Smooth muscle cell of the brain vasculature (primary cell): ENCODE data around the gene STX16.

Source experiments
- DNase-seq: peaks from one replicate; pipeline ENCODE4 v3.0.0-alpha.2; 2012; ENCODE audit warnings: low read depth, low spot score

Gene STX16

GRCh38 chr20:58652606-58653294, 1.7 kb downstream of the STX16 start:
- no peak for DNase-seq

GRCh38 chr20:58654337-58654736, 3.3 kb downstream of the STX16 start:
- no peak for DNase-seq

DNA sequence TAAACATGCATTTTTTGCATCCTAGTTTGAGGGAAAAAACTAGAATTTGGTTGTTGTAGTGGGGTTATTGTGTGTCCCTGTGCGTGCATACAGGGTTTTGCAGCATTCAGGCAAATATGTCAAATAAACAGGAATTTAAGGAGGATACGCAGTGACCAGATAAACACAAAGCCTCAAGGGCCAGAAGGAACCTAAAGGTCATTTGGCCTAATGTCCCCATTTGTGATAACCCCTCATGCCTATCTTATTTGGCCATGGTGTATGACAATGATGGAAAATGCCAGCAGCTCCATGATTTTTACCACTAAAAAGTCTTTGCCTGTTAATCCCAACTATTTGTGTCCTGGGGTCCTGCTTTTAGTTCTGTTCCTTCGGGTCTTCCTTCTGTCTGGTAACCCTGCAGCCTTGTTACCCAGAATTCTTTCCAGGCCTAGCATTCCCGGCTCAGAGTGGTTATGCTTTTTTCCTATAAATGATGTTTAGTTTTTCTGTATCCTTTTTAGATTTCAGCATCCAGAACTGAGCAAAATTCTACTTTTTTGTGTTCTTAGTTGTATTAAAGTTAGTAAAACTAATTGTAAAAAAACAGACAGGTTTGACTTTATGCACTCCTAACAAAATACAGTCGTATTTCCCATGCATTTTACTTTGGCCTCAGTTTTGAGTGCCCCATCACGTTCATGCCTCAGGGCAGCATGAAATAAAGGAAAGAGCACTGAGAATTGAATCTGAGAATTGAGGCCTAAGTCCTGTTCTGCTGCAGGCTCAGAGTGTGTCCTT, 4.4 kb downstream of the STX16 start:
- no peak for DNase-seq

DNA sequence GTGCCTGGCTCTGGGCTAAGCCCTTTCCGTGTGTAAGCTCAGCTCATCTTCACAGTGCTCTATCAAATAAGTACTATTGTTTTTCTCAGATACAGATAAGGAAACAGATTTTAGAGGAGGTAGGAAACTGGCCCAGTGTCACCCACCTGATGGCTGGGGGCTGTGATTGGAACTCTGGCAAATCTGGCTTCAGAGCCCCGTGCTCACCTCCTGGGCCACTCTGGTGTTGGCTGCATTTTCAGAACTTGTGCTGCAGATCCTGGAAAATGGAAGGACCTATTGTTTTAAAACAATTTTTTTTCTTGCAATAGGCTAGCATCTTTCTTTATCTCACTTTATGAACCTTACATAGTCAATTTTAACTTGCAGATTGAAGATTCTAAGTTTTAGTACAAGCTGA, 5.7 kb downstream of the STX16 start:
- no peak for DNase-seq

- no peak for DNase-seq
These were observed 6.2 kb downstream of the STX16 start for GRCh38 chr20:58657262-58657661.

DNA sequence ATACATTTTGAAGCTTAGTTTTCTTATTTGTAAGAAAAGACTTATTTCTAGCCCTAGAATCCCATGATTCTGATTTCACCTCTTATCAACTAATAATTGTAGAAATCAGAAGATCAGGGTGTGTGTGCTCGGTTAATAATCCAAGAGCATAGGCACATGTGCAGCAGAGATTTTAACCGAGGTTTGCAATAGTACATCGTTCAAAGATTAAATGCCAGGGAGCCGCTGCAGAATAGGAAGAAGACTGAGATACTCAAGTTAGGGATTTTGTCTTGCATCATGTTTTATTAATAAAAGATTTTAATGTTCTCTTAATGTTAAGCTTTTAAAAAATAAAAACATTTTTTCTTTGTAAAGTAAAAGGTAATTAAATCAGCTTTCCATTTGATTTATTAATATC, 6.9 kb downstream of the STX16 start:
- DNase-seq = no peak

DNA sequence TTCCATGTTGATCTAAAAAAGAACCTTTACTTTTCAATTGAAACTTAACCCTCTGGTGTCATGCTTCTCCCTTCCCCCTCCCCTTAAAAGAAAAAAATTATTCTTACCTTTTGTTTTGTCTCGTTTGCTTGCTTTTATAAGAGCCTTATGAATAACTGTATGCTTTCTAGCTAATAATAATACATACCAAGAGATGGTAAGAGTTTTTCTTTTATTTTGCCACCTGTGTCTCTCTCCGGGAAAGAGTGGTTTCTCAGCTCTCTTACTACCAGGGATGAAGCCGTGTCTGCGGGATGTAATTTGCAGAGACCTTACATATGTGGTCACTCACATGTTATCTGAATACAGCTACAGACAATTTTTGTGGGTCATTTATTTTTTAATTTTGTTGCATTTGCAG, 7.7 kb downstream of the STX16 start:
- no peak for DNase-seq

DNA sequence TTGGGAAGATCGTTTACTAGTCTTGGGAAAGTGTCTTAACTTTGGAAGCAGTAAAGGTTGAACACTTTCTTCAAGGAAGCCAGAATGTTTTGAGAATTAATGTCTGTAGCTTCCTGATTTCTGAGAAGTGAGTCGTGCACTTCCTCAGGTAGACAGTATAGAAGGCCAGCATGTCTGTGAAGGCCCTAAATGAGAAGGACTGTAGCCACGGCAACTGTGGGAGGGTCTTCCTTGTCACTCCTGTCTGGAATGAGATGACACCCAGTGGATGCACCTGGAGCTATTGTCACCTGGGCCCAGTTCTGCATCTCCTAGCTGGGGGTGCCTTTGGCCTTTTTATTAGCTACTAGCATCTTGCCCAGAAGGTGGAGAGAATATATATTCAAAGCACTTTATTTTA, 8.8 kb downstream of the STX16 start:
- DNase-seq = no peak

GRCh38 chr20:58660855-58661597, 9.9 kb downstream of the STX16 start:
- DNase-seq = no peak

DNA sequence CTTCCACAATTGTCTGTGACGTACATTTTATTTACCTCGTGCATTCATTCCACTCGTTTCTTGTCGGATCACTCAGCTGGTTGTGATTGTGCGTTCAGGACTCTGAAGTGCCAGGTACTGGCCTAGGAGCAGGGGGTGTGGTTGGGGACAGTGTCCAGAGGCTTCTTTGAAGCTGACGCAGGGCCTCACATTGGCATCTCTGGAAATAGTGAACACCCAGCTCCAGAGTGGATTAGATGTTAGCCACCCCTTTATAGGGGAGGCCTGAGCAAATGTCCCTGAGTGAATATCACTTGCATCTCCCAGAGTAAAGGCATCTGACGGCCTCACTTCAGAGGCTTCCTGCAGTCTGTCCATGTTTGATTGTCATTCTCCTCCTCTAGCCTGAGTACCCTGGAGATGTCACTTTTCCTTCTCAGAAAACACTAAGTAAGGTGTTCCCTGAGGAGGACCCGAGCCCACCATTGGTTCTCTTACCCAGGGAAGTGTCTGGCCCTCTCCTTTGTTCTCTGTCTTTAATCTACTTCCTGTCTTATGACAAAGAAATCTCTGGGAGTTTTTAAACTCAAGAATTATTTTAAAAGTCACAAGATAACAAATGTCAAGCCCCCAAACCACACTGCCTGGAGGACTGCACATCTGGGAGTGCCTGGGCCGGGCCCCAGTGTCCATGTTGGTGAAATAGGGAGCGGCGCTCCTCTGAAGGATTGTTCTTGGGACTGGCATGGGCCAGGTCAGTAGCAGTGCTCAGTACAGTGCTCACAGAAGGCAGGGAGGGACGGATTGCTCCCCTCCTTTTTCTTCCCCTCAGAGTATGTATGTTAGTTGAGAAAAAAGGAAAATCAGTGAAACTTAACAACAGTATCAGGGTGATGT, 10.8 kb downstream of the STX16 start:
- no peak for DNase-seq

GRCh38 chr20:58664331-58664730, 13.2 kb downstream of the STX16 start:
- no peak for DNase-seq

DNA sequence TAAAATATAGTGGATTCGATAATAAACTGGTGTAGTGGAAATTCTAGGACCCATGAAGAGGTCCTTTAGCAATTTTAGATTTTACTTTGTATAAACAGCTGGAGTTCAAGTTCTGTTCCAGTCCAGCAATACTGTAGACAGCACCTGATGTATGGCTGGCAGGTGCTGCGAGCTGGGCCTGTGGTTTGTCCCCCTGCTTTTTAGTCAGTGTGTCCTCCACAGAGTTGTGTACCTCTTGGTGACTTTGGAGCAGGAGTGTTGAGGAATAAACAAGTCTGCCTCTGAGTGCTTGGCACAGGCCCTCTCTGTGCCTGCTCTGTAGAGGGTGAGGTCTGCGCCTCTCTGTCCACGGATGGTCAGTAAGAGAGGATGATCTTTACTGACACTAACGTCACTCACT, 13.8 kb downstream of the STX16 start:
- no peak for DNase-seq

DNA sequence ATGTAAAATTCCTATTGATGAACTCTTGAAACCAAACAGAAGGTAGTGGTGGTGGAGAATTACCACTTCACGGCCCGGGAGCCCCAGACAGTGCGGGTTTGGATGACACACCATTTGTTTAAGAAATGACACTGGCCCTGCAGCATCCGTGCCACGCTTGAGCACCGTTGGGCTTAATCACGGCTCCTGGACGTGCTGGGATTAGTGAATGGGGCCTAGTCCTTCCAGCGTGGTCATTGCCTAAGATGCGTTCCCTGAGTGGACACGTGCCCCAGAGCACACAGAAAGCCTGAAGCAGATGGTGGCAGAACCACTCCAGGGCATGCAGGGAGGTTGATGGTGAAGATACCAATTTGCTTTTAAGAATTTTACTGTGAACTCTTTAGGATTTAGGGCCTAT, 14.5 kb downstream of the STX16 start:
- DNase-seq = no peak

DNA sequence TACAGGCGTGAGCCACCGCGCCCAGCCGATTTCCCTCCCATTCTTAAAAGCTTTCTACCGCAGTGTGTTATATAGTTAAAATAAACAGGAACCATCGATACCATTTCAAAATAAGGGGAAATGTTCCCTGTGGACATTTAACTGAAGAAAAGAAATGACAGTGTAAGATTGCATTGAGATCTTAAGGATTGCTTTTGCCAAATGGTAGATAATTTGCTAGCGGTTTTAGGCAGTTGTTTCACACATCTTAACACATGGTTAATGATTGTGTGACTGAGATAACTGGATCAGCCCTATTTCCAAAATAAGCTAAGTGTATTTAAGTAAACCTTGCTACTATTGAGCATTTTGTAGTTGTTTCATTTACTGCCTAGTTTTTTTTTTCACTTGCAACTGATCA, 15.6 kb downstream of the STX16 start:
- DNase-seq = no peak

DNA sequence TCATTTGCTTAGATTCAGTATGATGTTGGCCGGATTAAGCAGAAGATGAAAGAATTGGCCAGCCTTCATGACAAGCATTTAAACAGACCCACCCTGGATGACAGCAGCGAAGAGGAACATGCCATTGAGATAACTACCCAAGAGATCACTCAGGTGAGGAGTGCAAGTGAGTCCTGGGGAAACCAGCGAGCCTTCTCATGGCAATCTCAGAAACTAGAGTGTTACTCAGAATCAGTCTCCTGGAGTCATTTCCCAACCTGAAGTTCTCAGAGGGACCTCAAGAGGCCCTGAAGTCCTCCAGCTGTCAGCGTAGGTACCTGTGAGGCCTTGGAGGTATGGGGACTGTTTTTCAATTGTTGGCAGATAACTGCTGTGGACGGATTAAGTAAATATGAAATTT, 16.9 kb downstream of the STX16 start:
- DNase-seq = no peak

GRCh38 chr20:58668901-58669286, 17.8 kb downstream of the STX16 start:
- no peak for DNase-seq

DNA sequence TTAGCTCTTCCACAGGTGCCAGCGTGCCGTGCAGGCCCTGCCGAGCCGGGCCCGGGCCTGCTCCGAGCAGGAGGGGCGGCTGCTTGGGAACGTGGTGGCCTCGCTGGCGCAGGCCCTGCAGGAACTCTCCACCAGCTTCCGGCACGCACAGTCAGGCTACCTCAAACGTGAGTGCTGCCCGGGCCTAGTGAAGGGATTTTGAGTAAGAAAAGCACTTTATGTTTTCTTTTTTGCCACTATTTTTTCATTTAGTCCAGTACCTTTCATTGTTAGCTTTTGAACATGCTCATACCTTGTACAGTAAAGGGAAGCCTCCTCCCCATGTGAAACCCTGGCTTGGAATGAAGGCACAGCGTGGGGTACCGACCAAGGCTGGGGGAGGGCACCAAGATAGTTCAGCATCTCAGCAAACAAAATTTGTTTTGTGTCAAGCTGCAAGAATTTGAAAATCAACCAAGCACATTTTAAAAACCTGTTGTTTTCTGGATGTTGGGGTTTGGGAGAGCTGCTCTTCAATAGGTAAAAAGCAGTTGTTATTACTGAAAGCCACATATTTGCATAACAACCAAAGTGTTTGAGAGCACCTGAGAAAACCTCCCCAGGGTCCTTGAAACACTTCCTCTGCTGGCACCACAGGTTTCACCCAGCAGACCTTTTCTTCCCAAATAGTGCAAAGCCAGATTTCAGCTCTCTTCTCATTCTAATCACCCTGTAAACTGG, 18.4 kb downstream of the STX16 start:
- no peak for DNase-seq

- no peak for DNase-seq
These were observed 19.0 kb downstream of the STX16 start for GRCh38 chr20:58670102-58670501.

DNA sequence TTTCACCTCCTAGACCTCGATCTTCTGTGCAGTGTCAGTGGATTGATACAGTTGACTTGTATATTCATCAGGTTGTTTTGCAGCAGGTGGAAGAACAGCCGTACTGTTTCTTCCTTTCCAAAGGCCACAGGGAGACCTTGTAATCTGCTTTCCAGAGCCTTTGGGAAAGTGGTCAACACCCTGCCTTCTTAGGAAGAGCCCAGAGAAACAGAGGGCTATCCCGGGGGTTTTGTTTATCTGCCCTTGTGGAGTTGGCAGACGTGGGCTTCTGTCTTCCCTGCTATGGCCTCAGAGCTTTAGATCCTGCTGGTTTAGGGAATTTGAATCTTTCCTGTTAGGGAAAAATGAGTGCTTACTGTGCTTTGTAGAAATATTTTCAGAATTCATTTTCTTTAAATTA, 19.6 kb downstream of the STX16 start:
- no peak for DNase-seq

DNA sequence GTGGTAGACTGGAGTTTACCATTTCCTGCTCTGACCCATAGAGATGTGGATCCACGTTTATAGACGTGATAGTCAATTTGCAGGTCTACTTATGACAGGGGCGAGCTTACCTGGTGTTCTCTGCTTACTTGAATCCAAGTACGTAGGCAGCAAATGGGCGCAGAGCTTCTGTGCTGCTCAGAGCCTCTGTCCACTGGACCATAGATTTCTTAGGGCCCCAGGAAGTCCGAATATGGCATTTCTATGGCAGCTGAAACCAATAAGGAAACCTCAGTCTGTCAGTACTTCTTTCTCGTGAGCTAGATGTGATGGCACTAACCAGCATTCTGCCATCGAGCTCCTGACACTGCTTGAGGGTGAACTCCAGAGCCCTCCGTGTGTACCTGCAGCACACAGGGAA, 22.0 kb downstream of the STX16 start:
- no peak for DNase-seq

DNA sequence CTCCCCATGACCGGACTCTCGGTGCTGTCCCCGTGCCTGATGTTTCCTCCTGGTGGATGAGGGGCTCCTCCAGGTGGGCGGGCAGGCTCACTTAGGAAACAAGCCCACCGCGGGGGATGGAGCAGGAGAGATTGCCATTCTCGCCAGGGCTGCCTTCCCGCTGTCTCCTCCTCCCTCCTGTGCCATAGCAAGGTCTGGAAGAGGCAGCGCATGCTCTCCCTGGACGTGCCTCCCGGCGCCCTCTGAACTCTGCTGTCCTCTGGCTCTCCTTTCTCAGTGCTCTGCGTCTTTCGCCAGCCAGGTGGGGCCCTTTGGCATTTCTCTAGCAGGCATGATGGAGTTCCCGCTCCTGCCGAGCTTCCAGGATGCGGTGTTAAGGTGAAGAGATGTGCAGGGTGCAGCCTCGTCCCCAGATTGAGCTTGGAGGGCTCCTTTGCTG, 24.1 kb downstream of the STX16 start:
- no peak for DNase-seq
